ENCODE data around the gene MICAL2.

DNA sequence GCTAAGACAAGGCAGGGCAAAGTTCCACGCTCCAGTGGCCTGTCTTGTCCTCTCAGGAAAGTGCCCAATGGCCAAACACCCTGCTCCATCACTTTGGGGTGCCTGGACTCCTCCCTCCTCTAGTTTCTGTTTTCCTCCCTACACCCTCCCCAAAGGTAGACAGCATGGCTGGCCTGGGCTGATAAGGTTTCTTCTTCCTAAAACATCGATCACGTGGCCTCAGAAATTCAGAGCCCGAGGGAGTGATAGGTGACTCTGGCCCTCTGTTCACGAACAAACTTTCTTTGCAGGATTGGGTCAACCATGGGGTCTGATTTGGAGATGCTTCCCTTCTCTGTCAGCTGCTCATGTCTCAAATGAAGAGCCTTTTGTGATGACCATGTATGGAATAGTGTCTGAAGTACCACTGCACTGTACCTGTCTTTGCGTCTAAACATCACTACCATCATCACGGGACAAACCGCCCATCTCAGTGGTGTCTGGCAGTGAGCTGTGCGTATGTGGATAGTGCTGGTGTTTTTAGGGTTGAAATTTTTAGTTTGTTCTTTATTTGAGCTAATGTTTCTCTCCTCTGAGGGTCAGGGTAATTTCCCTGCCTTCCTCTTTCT is 6.1 kb downstream of the MICAL2 start:
- TF ChIP-seq POLR2A (IDR thresholded peaks at IDR 0.05; ENCODE audit: low read depth, low read length) = peak; percentile 17
- TF ChIP-seq, protein P1, sequence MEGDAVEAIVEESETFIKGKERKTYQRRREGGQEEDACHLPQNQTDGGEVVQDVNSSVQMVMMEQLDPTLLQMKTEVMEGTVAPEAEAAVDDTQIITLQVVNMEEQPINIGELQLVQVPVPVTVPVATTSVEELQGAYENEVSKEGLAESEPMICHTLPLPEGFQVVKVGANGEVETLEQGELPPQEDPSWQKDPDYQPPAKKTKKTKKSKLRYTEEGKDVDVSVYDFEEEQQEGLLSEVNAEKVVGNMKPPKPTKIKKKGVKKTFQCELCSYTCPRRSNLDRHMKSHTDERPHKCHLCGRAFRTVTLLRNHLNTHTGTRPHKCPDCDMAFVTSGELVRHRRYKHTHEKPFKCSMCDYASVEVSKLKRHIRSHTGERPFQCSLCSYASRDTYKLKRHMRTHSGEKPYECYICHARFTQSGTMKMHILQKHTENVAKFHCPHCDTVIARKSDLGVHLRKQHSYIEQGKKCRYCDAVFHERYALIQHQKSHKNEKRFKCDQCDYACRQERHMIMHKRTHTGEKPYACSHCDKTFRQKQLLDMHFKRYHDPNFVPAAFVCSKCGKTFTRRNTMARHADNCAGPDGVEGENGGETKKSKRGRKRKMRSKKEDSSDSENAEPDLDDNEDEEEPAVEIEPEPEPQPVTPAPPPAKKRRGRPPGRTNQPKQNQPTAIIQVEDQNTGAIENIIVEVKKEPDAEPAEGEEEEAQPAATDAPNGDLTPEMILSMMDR (IDR thresholded peaks at IDR 0.05; ENCODE audit: extremely low read depth in 1 of 2, insufficient read depth in 1 of 2, low read depth in 1 of 2, low read length in 2 of 2) = no peak
- TF ChIP-seq EZH2 (IDR thresholded peaks at IDR 0.05; ENCODE audit: borderline replicate concordance, low read depth, low read length, severe bottlenecking) = no peak
- no peak for TF ChIP-seq POLR2AphosphoS5 (IDR thresholded peaks at IDR 0.05; ENCODE audit: insufficient read depth, low read depth, low read length)

All from endothelial cell of umbilical vein (primary cell).